Measurements from ENCODE around the gene ZFYVE28. TPM values are rescaled to one million over a fixed set of nuclear protein-coding genes. Genes with fewer than 3 reads are reported as not detected.

Gene ZFYVE28
- total and polyA plus RNA-seq, 11 donors: 2.6 to 11.9 (median 5.5) TPM

DNA sequence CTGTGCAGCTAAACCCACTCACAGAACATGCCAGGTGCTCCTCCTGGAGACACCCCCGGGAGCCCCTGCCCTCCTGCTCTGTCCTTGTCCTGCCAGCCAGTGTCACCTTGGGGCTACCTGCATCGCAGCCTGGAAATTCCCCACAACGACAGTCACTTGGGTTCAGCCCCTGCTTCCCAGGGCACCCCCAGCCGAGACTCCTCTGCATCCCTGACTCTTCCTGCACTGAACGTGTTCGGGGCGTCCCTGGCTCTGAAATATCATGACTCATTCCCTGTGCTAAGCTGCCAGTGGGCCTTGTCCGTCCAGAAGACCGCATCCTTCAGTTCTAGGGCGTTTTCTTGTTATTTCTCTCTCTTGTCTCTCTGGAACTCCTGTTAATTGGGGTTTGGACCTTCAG is 6.1 kb upstream of the ZFYVE28 start:
- no peaks in the 10 kb centered on the region for H3K36me3 ChIP-seq
- DNase-seq: peak in 1 of 5 donors; percentile 35
- no peak for ATAC-seq
- no peak overlapping the region for H3K4me3 ChIP-seq
- peaks cover 0 to 19% (median 16%) of the 10 kb centered on the region in 9 donors for H3K27me3 ChIP-seq
- intact Hi-C loops (cut with DNase I): loop anchor here in 2 of 10 donors (5.0 kb wide), 2 partner anchors 162 to 182 kb away; partner anchors contain the start of genes HAUS3 (in 1 of the 2), MXD4 (in 1 of the 2) and POLN (in 1 of the 2)
- H3K9me3 ChIP-seq: no peaks in the 10 kb centered on the region
- WGBS, 4 donors: 75 to 86% (median 82%) methylated on average over 10 of the region's 10 CpGs
- TF ChIP-seq, protein P1, sequence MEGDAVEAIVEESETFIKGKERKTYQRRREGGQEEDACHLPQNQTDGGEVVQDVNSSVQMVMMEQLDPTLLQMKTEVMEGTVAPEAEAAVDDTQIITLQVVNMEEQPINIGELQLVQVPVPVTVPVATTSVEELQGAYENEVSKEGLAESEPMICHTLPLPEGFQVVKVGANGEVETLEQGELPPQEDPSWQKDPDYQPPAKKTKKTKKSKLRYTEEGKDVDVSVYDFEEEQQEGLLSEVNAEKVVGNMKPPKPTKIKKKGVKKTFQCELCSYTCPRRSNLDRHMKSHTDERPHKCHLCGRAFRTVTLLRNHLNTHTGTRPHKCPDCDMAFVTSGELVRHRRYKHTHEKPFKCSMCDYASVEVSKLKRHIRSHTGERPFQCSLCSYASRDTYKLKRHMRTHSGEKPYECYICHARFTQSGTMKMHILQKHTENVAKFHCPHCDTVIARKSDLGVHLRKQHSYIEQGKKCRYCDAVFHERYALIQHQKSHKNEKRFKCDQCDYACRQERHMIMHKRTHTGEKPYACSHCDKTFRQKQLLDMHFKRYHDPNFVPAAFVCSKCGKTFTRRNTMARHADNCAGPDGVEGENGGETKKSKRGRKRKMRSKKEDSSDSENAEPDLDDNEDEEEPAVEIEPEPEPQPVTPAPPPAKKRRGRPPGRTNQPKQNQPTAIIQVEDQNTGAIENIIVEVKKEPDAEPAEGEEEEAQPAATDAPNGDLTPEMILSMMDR (IDR thresholded peaks at IDR 0.05): no peak
- no peak for TF ChIP-seq POLR2A (IDR thresholded peaks at IDR 0.05)
- no peak overlapping the region for H3K27ac ChIP-seq
- peaks cover 0 to 4% (median under 1%) of the 10 kb centered on the region in 12 donors for H3K4me1 ChIP-seq

DNA sequence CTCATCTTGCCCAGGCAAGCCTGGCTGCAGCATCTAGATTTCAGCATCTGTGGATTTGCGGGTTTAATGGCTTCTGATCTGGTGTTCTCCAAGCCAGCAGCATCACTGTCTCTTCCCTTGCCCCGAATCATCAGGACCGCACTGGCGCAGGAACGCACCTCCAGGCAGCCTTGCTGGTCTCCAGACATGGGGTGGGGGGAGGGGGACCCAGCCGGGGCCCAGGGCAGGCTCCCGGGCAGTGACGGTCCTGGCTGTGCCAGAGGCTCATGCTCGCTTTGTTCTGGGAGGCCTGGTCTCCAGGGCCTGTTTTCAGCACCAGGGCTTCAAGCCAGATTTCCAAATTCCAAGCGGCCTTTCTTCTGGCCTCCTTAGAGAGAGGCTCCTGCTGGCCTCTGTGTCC is 5.2 kb upstream of the ZFYVE28 start:
- ATAC-seq (no peak), DNase-seq (peak in 1 of 5 donors; percentile 21)
- no peak overlapping the region for H3K4me3 ChIP-seq
- H3K27ac ChIP-seq: no peak overlapping the region
- no peaks in the 10 kb centered on the region for H3K36me3 ChIP-seq
- peaks cover 3 to 12% (median 8%) of the 10 kb centered on the region in 12 donors for H3K4me1 ChIP-seq
- intact Hi-C loops (cut with DNase I): loop anchor here in 2 of 10 donors (5.0 kb wide), 2 partner anchors 161 to 181 kb away; partner anchors contain the start of genes HAUS3 (in 1 of the 2), MXD4 (in 1 of the 2) and POLN (in 1 of the 2)
- peaks cover 0 to 21% (median 16%) of the 10 kb centered on the region in 9 donors for H3K27me3 ChIP-seq
- no peak for TF ChIP-seq POLR2A (IDR thresholded peaks at IDR 0.05)
- TF ChIP-seq, protein P1 (IDR thresholded peaks at IDR 0.05): no peak
- H3K9me3 ChIP-seq: no peaks in the 10 kb centered on the region
- 61 to 78% (median 70%) methylated on average over 8 to 10 of the region's 10 CpGs for WGBS, 4 donors

DNA sequence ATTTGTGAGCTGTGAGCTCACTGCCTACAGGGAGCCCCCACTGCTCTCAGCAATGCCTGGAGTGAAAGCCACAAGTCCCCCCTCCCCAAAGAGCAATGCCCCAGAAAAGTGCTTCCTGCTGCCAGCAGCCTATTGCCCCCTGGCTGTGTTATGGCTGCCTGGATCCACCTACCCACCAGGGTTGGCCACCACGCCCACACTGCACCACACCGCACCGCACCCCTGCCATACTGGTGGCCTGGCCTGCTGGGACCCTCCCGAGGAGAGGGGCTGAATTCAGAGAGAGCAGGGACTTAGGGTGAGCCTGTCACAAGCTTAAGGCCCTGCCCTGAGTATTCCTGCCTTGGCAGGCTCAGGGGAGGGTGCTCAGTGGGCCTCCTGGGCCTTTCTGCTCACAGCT is 4.6 kb upstream of the ZFYVE28 start:
- TF ChIP-seq, protein P1 (IDR thresholded peaks at IDR 0.05): no peak
- TF ChIP-seq POLR2A (IDR thresholded peaks at IDR 0.05): no peak
- intact Hi-C loops (cut with DNase I): loop anchor here in 2 of 10 donors (5.0 kb wide), 2 partner anchors 161 to 181 kb away; partner anchors contain the start of genes HAUS3 (in 1 of the 2), MXD4 (in 1 of the 2) and POLN (in 1 of the 2)
- 72 to 88% (median 81%) methylated on average over 4 of the region's 4 CpGs for WGBS, 4 donors
- no peak for ATAC-seq
- no peak overlapping the region for H3K27ac ChIP-seq
- H3K36me3 ChIP-seq: no peaks in the 10 kb centered on the region
- peaks cover 3 to 12% (median 8%) of the 10 kb centered on the region in 12 donors for H3K4me1 ChIP-seq
- no peak for DNase-seq
- H3K27me3 ChIP-seq: peaks cover 0 to 21% (median 16%) of the 10 kb centered on the region in 9 donors
- no peaks in the 10 kb centered on the region for H3K9me3 ChIP-seq
- no peak overlapping the region for H3K4me3 ChIP-seq

DNA sequence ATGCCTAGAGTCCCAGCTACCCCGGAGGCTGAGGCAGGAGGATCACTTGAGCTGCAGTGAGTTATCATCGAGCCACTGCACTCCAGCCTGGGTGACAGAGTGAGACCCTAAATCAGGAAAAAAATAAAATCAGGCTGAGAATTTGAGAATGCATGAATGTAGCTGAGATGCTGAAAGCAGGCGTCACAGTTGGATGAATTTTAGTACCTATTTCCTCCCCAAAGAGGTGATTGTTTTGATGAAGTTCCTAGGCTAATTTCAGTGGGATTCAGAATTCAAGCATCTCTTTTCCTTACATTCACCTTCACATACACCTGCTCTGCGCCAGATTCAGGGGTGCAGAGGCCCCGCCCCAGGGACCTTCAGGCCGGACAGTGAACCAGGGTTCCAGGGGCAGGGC is 3.5 kb upstream of the ZFYVE28 start:
- Histone ChIP-seq H3K27ac (no peak overlapping the region), H3K4me3 (no peak overlapping the region), H3K4me1 (peaks cover 3 to 22% (median 13%) of the 10 kb centered on the region in 12 donors), H3K9me3 (no peaks in the 10 kb centered on the region), H3K36me3 (no peaks in the 10 kb centered on the region), H3K27me3 (peaks cover 0 to 29% (median 16%) of the 10 kb centered on the region in 9 donors)
- ATAC-seq (no peak), DNase-seq (no peak)
- intact Hi-C loops (cut with DNase I): loop anchor here in 2 of 10 donors (5.0 kb wide), 2 partner anchors 160 to 180 kb away; partner anchors contain the start of genes HAUS3 (in 1 of the 2), MXD4 (in 1 of the 2) and POLN (in 1 of the 2)
- TF ChIP-seq, protein P1 (IDR thresholded peaks at IDR 0.05): no peak
- TF ChIP-seq POLR2A (IDR thresholded peaks at IDR 0.05): no peak
- WGBS, 4 donors: 79 to 86% (median 84%) methylated on average over 6 of the region's 6 CpGs
